Naive B cell (primary cell): ENCODE results near the gene TRAF3. TPM values are rescaled to one million over a fixed set of nuclear protein-coding genes. Genes with fewer than 3 reads are reported as not detected.

Experiments
- ATAC-seq, 2 donors: fragments of 150-1000 bp; cut with Tn5 transposase; 2 replicates each; pipeline ENCODE4 v1.10.0; 2021; ENCODE audit warnings: low read depth in 2 of 2, mild to moderate bottlenecking in 2 of 2, moderate library complexity in 2 of 2
- DNase-seq: peaks from one replicate; pipeline ENCODE4 v3.0.0; 2022
- H3K27ac Mint-ChIP-seq, 6 donors: one replicate each; pipeline ENCODE4 v1.8.0; 2020 to 2022; ENCODE audit warnings: mild to moderate bottlenecking in 6 of 6, mixed read lengths in 6 of 6, moderate library complexity in 5 of 6, inconsistent platforms in 2 of 6
- H3K27me3 Mint-ChIP-seq, 3 donors: one replicate each; pipeline ENCODE4 v1.8.0; 2021 to 2022; ENCODE audit warnings: mixed read lengths in 3 of 3, mild to moderate bottlenecking in 1 of 3
- H3K36me3 Mint-ChIP-seq, 2 donors: one replicate each; pipeline ENCODE4 v1.8.0; 2020 to 2022; ENCODE audit warnings: mixed read lengths in 2 of 2, inconsistent platforms in 1 of 2, mild to moderate bottlenecking in 1 of 2
- H3K4me1 Mint-ChIP-seq, 3 donors: one replicate each; pipeline ENCODE4 v1.8.0; 2020 to 2022; ENCODE audit warnings: mixed read lengths in 3 of 3, inconsistent platforms in 1 of 3, mild to moderate bottlenecking in 1 of 3, moderate library complexity in 1 of 3
- H3K4me3 Mint-ChIP-seq, 8 donors: one replicate each; pipeline ENCODE4 v1.8.0; 2020 to 2022; ENCODE audit warnings: mild to moderate bottlenecking in 8 of 8, mixed read lengths in 8 of 8, moderate library complexity in 8 of 8, inconsistent platforms in 2 of 8
- H3K9me3 Mint-ChIP-seq, 7 donors: one replicate each; pipeline ENCODE4 v1.8.0; 2020 to 2022; ENCODE audit warnings: mixed read lengths in 7 of 7, mild to moderate bottlenecking in 5 of 7, inconsistent platforms in 2 of 7, moderate library complexity in 1 of 7
- polyA plus RNA-seq, 6 donors: library from polyadenylated mRNA; unstranded; fragments of 300-500 nt; fragmentation: Illumina TruSeq; gene quantifications; one replicate each; pipeline ENCODE4 v1.2.3, GENCODE V29; 2021; ENCODE audit warnings: low read depth in 6 of 6

TRAF3 gene
- polyA plus RNA-seq, 6 donors from 2014 or later = 22.2 to 36.7 (median 27.0) TPM

- Mint-ChIP-seq H3K4me3 (no peak overlapping the region), H3K9me3 (peaks cover 0 to 18% (median 9%) of the 10 kb centered on the region in 7 donors), H3K27ac (peak overlapping the region in 2 of 6 donors; percentile 33 to 34), H3K36me3 (peaks cover 0 to 4% of the 10 kb centered on the region in 2 donors), H3K27me3 (no peaks in the 10 kb centered on the region), H3K4me1 (peaks cover 0 to 4% (median 2%) of the 10 kb centered on the region in 3 donors)
- DNase-seq (no peak), ATAC-seq (no peak)
Observed at GRCh38 chr14:102738373-102739189, 38.7 kb upstream of the TRAF3 start.

GRCh38 chr14:102739190-102739469 lies 38.1 kb upstream of the TRAF3 start:
- Mint-ChIP-seq H3K9me3 (peaks cover 0 to 18% (median 9%) of the 10 kb centered on the region in 7 donors), H3K27ac (peak overlapping the region in 2 of 6 donors; percentile 34 to 81), H3K27me3 (no peaks in the 10 kb centered on the region), H3K4me1 (peaks cover 0 to 4% (median 0%) of the 10 kb centered on the region in 3 donors), H3K36me3 (peaks cover 0 to 5% of the 10 kb centered on the region in 2 donors), H3K4me3 (no peak overlapping the region)
- ATAC-seq (no peak), DNase-seq (no peak)

DNA sequence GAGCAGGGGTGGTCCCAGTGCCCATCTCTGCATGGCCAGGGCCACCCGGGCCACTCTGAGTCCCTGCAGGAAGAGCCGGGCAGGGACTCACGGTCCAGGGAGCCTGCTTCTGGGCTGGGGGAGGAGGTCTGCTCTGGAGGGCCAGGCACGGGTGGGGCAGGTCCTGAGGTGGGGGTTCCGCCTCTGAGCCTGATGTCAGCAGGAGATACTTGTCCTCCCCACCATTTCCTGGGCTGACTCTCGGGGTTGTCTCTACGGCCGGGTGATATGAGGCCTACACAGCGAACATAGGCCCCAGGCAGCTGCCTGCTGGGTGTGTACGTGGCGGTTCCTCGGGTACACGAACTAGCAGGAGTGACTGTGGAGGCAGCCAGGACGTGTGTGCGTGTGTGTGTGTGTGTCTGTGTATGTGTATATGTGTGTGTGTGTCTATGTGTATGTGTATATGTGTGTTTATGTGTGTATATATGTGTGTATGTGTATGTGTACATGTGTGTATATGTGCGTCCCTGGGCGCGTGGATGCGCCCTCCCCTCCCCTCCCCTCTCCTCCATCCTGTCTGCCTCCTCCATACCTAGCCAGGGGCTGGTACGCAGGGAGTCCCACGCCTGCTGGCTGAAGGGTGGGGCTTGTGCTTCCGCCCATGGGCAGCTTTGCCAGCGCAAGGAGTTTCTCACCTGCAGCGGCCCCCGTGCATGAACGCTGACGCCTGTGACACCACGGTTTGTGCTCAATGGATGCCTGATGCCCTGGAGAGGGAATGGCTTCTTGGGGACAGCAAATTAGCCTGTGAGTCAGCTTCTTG lies 30.4 kb upstream of the TRAF3 start:
- Mint-ChIP-seq H3K36me3 (peaks cover 0 to 5% of the 10 kb centered on the region in 2 donors), H3K9me3 (peaks cover 0 to 13% (median 4%) of the 10 kb centered on the region in 7 donors), H3K4me3 (no peak overlapping the region), H3K4me1 (no peaks in the 10 kb centered on the region), H3K27ac (peak overlapping the region in 1 of 6 donors; percentile 15), H3K27me3 (no peaks in the 10 kb centered on the region)
- DNase-seq (no peak), ATAC-seq (no peak)

DNA sequence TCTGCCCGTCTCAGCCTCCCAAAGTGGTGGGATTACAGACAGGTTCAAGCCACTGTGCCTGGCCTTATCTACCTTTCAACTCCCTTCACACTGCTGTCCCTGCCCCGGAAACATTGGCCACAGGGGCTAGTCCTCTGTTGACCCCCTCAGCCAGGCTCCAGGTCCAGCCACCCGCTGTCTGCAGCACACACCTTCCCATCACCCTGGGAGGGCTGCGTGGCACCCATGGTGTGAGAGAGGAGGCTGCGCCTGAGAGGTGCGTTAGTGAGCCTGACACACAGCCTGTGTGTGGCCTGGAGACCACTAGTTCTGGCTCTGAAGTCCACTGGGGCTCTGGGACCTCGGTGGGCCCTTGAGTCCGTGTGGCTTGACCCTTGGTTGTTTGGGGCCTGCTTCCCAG lies 28.4 kb upstream of the TRAF3 start:
- peak overlapping the region in 1 of 8 donors; percentile 68 for H3K4me3 Mint-ChIP-seq
- no peaks in the 10 kb centered on the region for H3K36me3 Mint-ChIP-seq
- H3K4me1 Mint-ChIP-seq = peaks cover 9 to 11% (median 11%) of the 10 kb centered on the region in 3 donors
- ATAC-seq (no peak), DNase-seq (no peak)
- no peaks in the 10 kb centered on the region for H3K9me3 Mint-ChIP-seq
- no peaks in the 10 kb centered on the region for H3K27me3 Mint-ChIP-seq
- H3K27ac Mint-ChIP-seq = peak overlapping the region in 1 of 6 donors; percentile 42

GRCh38 chr14:102749393-102750305 lies 27.6 kb upstream of the TRAF3 start:
- H3K27me3 Mint-ChIP-seq = no peaks in the 10 kb centered on the region
- no peak for DNase-seq
- H3K4me3 Mint-ChIP-seq = no peak overlapping the region
- no peaks in the 10 kb centered on the region for H3K9me3 Mint-ChIP-seq
- peak overlapping the region in 1 of 6 donors; percentile 52 for H3K27ac Mint-ChIP-seq
- H3K36me3 Mint-ChIP-seq = no peaks in the 10 kb centered on the region
- ATAC-seq = no peak
- H3K4me1 Mint-ChIP-seq = peaks cover 16 to 20% (median 19%) of the 10 kb centered on the region in 3 donors

DNA sequence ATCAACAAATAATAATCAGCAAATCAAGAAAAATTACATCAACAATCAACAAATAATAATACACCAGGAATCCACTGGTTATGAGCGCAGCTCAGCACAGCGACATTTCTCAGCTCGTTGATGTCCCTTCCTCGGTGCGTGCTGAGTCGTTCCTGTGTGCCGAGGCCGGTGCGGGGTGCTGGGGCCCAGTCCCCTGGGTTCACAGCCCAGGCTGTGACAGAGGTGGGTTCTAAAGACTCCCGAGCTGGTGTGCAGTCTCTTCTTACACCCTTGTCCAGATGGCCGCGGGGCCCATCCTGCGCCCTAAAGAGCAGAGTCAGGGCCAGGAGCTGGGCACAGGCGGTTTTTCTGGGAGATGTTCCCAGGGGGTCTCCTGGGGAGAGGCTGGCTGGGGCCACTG lies 26.9 kb upstream of the TRAF3 start:
- DNase-seq = no peak
- H3K9me3 Mint-ChIP-seq = no peaks in the 10 kb centered on the region
- H3K36me3 Mint-ChIP-seq = no peaks in the 10 kb centered on the region
- H3K27ac Mint-ChIP-seq = no peak overlapping the region
- H3K4me3 Mint-ChIP-seq = no peak overlapping the region
- no peaks in the 10 kb centered on the region for H3K27me3 Mint-ChIP-seq
- H3K4me1 Mint-ChIP-seq = peaks cover 21 to 27% (median 26%) of the 10 kb centered on the region in 3 donors
- ATAC-seq = no peak

DNA sequence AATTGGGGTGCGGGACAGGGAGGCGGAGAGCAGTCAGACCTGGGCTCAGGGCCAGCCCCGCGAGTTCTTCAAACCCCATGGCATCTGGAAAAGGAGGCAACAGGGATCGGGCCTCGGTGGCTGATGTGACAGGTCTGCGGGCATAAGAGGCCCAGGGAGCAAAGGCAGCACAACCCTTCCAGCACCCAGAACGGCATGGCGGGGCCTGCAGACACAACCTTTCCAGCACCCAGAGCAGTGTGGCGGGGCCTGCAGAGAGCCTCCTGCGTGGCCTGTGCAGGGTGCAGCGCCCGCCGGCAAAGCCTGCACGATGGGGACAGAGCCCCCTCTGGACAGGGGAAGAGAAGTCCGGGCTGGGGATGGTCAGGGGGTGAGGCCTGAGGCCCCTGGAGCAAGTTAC lies 26.2 kb upstream of the TRAF3 start:
- no peak for ATAC-seq
- no peak for DNase-seq
- H3K36me3 Mint-ChIP-seq = no peaks in the 10 kb centered on the region
- H3K4me3 Mint-ChIP-seq = no peak overlapping the region
- peak overlapping the region in 1 of 6 donors; percentile 38 for H3K27ac Mint-ChIP-seq
- H3K27me3 Mint-ChIP-seq = no peaks in the 10 kb centered on the region
- H3K4me1 Mint-ChIP-seq = peaks cover 24 to 33% (median 32%) of the 10 kb centered on the region in 3 donors
- H3K9me3 Mint-ChIP-seq = no peaks in the 10 kb centered on the region

- Mint-ChIP-seq H3K36me3 (no peaks in the 10 kb centered on the region), H3K4me1 (peaks cover 27 to 40% (median 39%) of the 10 kb centered on the region in 3 donors), H3K4me3 (no peak overlapping the region), H3K27me3 (no peaks in the 10 kb centered on the region), H3K27ac (peak overlapping the region in 1 of 6 donors; percentile 50), H3K9me3 (no peaks in the 10 kb centered on the region)
- ATAC-seq (no peak), DNase-seq (no peak)
Observed at GRCh38 chr14:102752239-102752847, 24.9 kb upstream of the TRAF3 start.

GRCh38 chr14:102754370-102755262 lies 22.6 kb upstream of the TRAF3 start:
- no peaks in the 10 kb centered on the region for H3K36me3 Mint-ChIP-seq
- H3K9me3 Mint-ChIP-seq = no peaks in the 10 kb centered on the region
- peak overlapping the region in 6 of 8 donors; percentile 63 to 83 (median 79) for H3K4me3 Mint-ChIP-seq
- H3K27ac Mint-ChIP-seq = peak overlapping the region; percentile 53 to 97 (median 88)
- H3K4me1 Mint-ChIP-seq = peaks cover 40 to 63% (median 55%) of the 10 kb centered on the region in 3 donors
- DNase-seq = no peak
- ATAC-seq = peak; percentile 87 to 89
- H3K27me3 Mint-ChIP-seq = no peaks in the 10 kb centered on the region

DNA sequence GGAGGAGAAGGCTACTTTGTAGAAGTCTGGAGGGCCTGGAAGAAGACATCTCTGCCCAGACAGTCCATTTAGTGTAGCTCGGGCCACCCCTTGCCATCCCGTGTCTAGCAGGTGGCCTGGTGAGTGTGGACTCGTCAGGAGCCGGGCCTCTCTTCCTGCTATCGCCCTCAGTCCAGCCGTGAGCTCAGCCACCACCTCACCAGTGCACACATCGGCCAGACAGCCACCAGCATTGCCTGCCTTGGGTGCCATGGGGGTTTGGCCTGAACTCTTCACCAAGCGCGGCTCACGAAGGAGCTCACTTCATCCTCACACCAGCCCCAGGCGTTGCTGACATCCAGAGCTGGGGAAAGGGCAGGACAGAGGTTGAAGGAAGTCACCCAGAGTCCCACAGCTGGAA lies 19.6 kb upstream of the TRAF3 start:
- Mint-ChIP-seq H3K9me3 (no peaks in the 10 kb centered on the region), H3K4me3 (peak overlapping the region in 2 of 8 donors; percentile 20 to 52), H3K36me3 (no peaks in the 10 kb centered on the region), H3K27me3 (no peaks in the 10 kb centered on the region), H3K4me1 (peaks cover 45 to 68% (median 55%) of the 10 kb centered on the region in 3 donors), H3K27ac (peak overlapping the region in 1 of 6 donors; percentile 54)
- ATAC-seq = no peak
- no peak for DNase-seq

- H3K36me3 Mint-ChIP-seq = no peaks in the 10 kb centered on the region
- DNase-seq (no peak), ATAC-seq (no peak)
- peaks cover 41 to 65% (median 51%) of the 10 kb centered on the region in 3 donors for H3K4me1 Mint-ChIP-seq
- no peaks in the 10 kb centered on the region for H3K27me3 Mint-ChIP-seq
- H3K4me3 Mint-ChIP-seq = no peak overlapping the region
- H3K9me3 Mint-ChIP-seq = no peaks in the 10 kb centered on the region
- H3K27ac Mint-ChIP-seq = peak overlapping the region in 3 of 6 donors; percentile 29 to 54 (median 52)
Observed at GRCh38 chr14:102758087-102758486, 19.2 kb upstream of the TRAF3 start.
